HG02973 (cell line): Measurements from ENCODE around the gene ZNF426.

Source experiments
- ATAC-seq: cut with Tn5 transposase; IDR thresholded peaks from one replicate; pipeline ENCODE4 v1.9.1; 2021; ENCODE audit warnings: moderate library complexity; ENCODE audit not compliant: unreplicated experiment

ZNF426 gene

GRCh38 chr19:9498183-9498902 is 40.1 kb downstream of the ZNF426 start, which contains the start of gene ZNF560:
ZNF560 (minus strand) TSS chr19:9498616; CDS start chr19:9475313, 23,303 bp downstream.
- ATAC-seq: no peak

DNA sequence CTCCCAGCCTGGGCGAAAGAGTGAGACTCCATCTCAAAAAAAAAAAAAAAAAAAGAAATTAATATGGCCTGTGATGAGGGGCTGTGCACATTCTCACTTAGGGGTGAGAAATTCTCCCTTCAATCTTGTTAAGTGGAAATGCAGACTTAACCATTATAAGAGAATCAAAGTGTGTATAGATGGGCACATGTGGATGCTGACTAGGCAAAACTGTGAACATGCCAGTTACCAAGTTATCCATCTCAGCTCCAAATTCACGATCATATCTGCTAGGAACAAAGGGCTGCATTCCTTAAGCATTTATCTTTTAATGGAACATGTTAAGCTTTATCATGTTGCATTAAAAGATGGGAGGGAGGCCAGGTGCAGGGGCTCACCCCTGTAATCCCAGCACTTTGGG is 44.3 kb downstream of the ZNF426 start:
- no peak for ATAC-seq

- no peak for ATAC-seq
Measured at GRCh38 chr19:9487016-9487415, 51.4 kb downstream of the ZNF426 start.

DNA sequence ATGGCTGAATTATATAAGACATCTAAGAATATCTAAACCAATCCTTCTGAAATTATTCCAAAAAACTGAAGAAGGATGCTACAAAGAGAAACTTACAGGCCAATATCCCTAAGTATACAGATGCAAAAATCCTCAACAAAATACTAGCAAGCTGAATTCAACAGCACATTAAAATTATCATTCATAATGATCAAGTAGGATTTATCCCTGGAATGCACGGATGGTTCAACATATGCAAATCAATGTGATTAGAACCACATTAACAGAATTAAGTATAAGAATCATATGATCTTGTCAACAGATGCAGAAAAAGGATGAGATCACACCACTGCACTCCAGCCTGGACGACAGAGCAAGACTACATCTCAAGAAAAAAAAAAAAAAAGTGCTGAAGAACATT is 53.3 kb downstream of the ZNF426 start:
- no peak for ATAC-seq

DNA sequence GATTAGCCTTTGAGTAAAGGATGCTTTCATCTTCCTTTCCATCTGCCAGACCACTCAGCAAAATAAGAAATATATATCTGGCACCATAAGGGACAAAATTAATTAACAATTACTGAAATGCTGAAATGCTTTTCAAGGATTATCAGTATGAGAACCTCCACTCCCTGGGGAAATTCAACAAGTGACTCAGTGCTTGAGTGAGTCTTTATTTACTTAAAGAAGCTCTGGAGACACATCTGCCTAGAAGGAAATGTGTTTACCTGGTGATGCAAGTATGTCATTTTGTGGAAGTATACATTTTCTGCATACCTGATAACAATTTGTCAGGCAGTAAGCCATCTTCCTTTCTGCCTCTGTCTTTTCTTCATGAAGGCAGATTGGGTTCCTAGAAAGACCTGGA is 63.5 kb downstream of the ZNF426 start:
- no peak for ATAC-seq
